GM18867 (cell line): ENCODE data around the gene HNRNPUL2.
A peak's percentile ranks its signal among the peaks of the same experiment; 100 is the strongest.

ENCODE experiments used
- ATAC-seq: cut with Tn5 transposase; IDR thresholded peaks from one replicate; pipeline ENCODE4 v1.9.1; 2021; ENCODE audit warnings: mild to moderate bottlenecking, moderate library complexity; ENCODE audit not compliant: unreplicated experiment

HNRNPUL2 gene

DNA sequence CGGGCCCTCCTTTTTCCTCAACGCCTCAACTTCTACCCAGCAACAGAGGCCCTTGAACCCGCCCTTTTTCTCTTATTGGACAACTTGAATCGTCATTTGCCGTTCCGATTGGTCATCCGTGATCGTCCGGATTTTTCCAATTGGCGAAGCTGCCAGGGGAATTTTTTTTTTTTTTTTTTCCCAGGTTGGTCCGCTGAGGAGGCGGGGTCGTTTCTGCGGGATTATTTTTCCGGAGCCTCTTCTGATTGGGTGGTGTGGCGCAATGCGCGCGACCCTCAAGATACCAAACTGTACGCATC, 564 bp upstream of the HNRNPUL2 start:
- peak; percentile 54 for ATAC-seq

DNA sequence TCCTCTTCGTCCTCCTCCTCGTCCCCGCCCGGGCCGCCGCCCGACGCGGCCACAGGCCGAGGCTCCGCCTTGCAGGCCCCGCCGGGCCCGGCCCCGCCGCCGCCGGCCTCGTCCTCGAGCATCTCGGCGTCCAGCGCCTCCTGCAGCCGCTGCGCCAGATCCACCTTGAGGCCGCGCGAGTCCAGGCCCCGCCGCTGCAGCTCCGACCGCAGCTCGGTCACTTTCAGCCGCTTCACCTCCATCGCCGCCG, 417 bp downstream of the HNRNPUL2 start:
- no peak for ATAC-seq

DNA sequence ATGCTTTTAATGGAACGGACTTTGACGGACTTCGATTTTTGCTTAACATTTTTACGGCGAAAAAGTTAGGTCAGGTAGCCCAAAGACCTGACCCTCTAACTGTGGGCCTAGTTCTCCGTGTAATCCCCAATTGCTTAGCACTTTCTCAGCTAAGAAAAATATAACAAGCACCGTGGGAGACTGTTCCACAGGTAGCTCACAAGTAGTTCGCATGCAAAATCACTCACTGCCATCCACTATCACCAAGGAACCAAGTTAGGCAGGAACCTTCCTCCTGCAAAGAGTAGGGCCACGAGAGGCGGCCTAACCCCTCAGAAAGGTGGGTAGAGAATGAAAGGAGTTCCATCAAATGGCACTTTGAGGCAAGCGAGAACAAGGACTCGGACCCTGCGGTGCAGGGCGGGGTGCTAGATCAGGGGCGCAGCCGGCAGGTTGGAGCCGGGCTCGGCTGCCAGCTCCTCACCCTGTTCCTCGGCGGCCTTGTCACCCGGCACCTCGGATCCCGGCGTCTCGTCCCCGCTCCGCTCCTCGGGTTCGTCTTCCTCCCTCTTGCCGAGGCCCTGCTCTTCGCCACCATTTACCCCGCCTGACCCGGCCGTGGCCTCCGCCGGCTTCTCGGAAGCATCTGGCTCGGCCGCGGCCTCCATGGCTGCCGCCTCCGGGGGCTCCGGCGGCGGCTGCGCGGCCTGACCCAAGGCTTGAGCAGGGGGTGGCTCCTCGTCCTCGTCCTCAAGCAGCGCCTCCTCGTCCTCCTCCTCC, 922 bp downstream of the HNRNPUL2 start:
- ATAC-seq, result peak; percentile 5

DNA sequence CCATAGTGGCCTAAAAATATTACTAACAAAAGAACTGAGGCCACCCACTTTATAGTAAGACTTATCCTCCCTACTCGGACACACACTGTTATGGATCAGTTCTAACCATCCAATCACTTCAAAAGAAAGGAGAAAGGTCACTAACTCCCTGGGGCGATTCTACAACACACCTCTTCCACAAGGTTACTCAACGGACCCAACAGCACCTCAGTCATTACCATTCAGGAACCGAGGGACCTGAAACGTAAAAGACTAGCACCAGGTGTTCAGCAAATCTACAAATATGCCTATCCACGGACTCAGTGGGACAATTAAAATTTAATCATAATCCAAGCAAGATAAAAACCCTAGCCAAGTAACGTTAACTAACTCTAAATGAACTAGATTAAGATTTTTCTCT, 1.6 kb downstream of the HNRNPUL2 start:
- no peak for ATAC-seq

DNA sequence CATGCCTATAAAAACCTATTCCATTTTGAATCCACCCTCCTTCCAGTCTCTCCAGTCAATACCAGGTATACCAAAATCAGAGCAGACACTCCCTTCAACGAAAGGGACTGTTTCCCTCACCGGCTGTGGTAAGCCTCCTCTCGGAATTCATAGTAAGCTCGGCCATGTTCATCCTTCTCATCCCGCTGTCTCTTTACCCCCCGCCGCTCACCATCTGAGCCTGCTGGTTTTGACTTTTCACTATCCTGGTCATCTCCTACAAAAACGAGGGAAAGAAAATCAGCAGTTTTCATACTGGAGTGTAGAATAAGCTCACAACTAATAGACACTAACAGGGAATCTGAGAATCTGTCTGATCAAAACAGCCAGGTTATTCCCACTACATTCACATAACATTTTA, 3.1 kb downstream of the HNRNPUL2 start:
- no peak for ATAC-seq

DNA sequence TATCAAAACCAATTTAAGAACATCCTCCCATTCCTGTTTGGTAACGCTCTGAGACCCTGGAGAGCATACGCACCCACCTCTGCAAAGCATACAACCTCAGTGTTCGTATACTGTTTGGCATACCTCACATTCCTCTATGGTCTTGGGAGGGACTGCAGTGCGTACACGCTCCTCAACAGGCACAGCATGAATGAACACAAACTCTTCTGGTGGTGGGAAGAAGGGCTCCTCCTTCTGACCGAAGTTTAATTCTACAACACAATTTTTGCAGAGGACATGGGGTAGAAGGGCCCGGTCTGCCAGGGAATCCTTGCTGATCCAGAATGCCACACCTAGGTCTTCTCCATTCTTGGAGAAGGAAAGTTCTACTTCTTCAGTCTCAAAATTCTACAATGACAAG, 5.3 kb downstream of the HNRNPUL2 start:
- ATAC-seq, result no peak

DNA sequence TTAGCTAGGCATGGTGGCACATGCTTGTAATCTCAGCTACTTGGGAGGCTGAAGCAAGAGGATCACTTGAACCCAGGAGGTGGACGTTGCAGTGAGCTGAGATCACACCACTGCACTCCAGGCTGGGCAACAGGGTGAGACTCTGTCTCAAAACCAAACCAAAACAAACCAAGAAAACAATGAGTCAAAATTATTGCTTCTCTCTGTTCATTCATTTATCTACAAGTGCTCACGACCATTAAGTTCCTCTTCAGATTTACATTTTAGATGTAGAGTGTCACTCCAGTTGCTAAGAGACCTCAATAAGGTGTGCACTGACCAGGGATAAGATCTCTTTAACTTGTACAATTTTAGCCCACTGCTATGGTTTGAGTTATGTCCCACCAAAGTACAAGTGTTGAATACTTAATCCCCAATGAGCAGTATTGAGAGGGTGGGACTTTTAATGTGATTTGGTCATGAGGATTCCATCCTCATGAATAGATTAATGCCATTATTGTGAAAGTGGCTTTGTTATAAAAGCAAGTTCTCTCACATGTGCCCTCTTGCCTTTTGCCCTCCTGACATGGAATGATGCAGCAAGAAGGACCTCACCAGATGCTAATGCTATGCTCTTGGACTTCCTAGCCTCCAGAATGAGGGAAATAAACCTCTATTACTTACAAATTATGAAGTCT, 7.8 kb downstream of the HNRNPUL2 start:
- ATAC-seq, result no peak

DNA sequence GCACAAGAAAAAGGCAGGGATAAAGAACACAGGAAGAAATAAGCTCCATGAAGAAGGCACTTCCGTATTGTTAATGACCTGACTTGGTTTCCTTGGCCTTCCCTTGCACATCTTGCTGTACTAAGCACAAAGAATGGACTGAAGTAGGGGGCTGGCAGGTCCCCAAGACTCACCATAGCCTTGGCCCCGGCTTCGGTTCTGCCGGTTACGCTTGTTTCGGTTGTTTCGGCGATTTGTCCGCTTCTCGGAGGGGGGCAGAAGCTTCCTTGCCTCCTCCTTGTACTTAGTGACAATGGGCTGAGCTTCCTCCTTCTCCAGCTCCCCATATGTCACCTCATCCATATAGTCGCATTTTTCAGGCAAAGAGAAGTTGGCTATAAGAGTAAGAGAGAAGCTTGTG, 10.4 kb downstream of the HNRNPUL2 start:
- no peak for ATAC-seq

DNA sequence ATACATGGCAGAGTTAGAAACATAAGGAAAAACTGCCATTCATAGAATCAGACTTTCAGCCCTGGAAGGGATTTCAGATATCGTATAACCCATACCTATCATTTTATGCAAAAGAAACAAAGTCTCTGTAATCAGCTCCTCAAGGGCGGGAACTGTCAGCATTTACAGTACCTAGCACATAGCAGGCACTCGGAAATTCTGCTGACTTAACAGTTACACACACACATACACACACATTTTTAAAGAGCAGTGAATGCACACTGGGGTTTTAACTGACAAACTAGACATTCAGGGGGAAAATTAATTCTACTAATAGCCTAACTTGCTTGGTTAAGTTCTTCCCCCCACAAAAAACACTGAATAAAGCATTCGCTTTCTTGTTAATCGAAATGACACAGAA, 11.1 kb downstream of the HNRNPUL2 start:
- no peak for ATAC-seq

DNA sequence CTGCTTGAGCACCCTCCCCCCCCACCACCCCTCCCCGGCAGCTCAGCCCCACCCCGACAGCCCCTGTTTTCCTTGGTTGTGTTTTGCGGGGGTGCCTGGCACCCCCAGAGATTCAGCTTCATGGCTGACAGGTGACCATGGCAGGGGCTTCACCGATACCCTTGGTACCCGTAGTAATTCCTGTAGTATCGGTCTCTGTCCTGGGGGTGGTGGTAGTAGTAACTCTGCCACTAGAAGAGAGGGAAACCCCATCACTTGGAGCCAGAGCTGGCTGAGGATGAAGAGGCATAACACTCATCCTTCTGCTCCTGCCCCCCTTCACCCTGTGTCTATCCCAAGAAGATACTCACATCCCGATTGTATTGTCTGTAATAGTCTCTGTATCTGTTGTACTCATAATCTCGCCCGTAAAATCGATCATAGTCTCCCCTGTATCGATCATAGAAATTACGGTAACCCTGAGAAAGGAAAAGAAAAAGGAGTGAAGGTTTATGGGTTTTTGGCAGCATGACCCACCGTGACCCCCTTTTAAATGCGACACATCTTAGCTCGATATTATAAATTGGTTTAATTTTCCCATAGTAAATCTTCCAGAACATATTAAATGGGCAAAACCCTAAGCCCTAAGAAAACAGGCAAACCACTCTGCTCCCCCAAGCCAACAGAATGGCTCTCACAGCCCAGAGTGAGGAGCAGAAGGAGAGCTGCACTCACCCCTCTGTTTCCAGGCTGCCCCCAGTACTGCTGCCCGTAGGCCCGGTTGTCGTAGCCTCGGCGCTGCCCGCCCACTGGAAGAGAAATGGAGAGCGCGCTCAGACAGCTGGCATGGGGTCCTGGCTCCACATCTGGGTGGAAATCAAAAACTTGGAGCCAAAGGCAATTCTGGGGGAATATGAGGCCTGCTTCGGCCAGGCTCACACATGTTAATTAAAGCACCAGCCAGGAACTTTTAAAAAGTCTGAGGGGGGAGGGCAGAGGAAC, 11.8 kb downstream of the HNRNPUL2 start:
- ATAC-seq, result no peak

DNA sequence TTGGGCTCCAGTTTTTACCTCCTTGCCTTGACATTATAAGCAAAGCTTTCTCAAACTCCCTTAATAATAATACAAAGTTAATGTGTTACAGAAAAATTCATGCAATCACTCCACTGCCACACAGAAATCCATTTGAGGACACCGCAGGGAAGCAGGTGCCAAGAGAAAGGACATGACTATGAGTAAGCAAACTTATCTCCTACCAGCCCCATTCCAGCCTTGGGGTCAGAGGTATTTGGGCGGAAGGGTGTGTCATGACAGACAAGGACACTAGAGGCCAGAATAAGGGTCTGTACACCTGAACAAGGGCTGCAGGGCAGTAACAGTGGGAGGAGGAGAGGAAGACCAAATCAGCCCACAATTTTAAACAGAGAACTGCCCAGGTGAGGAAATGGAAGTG, 13.9 kb downstream of the HNRNPUL2 start:
- no peak for ATAC-seq

DNA sequence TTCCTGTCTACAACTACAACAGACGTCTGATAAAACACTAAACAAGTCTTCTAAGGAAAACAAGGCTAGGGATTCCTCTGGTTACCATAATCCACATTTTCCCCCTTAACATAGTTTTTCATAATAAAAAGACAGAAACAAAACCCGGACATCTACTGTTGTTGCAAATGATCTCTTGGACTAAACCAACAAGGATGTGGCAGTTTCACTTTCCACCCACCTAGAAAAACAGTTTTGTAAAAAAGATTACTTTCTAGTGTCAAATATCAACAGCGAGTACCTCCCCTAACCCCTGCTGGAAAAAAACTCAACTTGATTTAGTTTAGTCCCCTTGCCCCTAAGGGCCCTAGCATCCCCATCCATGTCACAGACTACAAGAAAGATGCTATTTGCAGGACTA, 14.4 kb downstream of the HNRNPUL2 start:
- ATAC-seq, result no peak

DNA sequence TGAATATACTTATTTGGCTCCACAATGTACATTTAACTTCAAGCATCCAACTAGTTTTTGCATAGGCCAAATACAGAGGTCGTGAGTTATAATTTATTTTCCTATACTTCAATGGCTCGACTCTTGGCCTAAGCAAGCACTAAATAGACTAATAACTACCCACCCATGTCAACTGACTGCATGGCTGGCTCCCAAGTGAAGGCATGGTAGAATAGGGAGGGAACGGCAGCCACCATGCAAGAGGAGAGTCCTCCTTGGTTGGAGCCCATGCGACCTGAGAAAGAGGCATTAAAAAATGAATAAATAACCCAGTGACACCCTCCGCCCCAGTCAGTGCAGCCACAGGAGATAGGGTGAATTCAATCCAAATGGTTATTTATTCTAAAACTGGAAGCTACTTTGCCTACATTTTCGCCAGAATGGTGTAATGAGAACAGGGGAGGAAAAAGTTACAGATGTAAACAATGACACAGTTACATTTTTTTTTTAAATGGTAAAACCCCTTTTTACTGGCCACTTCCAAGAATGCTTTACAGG, 14.9 kb downstream of the HNRNPUL2 start:
- no peak for ATAC-seq

DNA sequence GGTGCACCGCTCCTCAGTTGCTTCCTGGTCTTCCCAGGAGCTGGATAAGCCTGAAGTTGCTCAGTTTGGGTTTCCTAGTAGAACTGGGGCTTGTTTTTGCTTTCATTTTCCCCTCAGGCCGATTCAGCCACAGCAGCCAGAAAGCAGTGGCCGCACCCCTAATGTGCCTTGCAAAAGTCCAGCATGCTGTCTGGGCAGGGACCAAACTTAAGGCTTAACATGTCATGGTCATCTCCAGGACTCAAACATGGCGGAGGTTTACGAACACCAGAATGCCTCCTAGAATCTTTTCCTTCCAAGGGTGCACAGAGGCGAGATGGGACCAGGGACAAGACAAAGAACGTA, 17.3 kb downstream of the HNRNPUL2 start:
- no peak for ATAC-seq

DNA sequence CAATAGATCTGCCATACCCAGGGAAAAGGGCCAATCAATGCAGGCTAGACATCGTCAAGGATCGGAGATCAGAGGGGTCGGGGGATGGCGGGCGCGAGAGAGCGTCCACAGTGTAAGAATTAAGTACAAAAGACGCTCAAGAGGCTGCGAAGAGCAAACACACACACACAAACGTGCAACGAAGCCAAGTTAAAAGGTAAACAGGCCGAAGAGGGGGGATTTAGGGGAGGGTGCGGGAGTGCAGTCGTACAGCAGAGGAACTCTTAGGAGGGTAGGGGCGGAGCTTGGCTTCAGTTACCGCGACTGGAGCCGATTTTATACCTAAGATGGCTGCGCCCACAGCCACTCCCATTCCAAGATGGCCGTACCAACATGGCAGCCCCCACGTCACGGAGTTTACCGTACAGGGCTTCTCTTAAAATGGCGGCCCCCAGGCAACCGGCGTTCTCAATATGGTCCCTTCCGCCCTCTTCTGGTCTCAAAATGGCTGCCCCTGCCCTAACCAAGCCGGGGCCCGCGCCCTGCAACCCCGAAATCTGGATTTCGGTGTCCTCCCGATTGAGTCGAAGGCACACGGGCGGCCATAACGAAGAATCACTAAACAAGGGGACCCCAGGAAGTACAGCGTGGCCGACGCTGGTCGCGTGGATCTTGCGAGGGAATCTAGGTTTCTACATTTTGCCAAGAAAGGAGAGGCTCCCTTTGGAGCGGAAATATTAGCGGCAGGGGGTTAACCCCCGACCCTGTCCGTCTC, 17.8 kb downstream of the HNRNPUL2 start:
- ATAC-seq, result peak; percentile 70

DNA sequence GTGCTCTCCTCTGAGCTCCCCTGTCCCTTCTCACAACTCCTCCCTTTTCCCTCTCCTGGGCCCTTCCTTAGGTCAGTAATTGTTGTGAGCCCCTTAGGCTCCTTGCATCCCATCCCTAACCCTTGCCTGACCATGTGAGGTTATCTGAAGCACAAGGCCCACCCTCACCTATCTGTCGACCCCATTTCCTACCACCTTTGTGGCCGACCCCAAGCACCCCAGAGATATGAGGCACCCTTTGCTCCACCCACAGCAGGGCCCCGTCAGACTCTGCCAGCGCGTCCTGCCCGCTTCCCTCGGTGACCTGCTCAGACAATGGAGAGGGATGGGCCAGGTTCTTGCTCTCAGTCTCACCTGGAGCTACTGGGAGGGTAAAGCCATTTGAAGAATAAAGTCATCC, 18.5 kb downstream of the HNRNPUL2 start:
- ATAC-seq, result no peak

DNA sequence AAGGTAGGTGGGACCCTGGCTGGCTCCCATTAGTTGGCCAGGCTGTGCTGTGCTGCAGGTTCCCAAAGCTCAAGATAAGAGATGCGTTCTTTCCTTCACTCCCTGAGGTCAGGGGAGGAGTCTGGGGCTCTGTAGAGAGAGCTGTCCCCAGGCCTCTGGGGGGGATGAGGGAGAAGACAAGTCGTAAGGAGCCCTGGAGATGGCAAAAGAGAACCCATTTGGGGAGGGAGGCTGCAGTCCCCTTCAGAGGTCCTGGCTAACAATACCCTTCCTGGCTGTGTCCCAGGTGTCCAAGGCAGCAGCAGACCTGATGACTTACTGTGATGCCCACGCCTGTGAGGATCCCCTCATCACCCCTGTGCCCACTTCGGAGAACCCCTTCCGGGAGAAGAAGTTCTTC, 18.9 kb downstream of the HNRNPUL2 start:
- ATAC-seq, result no peak

DNA sequence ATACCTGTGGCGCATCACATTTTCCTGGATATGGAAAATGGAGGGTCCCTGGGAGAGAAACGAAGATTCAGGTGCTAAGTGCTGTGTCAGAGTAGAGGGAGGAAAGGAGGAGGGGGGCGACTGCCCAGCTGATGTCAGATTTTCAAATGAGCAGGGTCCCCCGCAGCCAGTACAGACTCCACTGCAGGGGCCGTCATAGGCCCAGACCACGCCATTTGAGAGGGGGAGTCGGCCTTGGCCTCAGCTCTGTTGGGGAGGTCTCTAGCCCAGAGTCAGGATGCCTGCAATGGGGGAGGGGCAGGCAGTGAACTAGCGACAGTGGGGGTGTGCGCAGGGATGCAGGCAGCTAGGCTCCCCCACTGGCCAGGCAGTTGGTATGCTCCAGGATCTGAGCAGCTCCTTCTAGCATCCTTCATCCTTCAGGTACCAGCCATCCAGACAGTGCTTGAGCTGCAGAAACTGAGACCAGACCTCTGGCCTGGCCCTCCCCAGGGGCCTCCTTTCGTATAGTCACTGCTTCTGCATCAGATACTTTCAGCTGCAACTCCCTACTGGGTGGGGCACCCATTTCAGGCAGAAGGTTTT, 19.9 kb downstream of the HNRNPUL2 start, which contains the start of the genes BSCL2 and GNG3:
Gene BSCL2, minus strand, starts transcription at position 148 of the 585 bp plus-strand sequence. CDS start 229 bp downstream, outside the sequence.
Gene GNG3, plus strand, starts transcription at position 400 of the 585 bp plus-strand sequence. CDS start 620 bp downstream, outside the sequence.
- no peak for ATAC-seq

DNA sequence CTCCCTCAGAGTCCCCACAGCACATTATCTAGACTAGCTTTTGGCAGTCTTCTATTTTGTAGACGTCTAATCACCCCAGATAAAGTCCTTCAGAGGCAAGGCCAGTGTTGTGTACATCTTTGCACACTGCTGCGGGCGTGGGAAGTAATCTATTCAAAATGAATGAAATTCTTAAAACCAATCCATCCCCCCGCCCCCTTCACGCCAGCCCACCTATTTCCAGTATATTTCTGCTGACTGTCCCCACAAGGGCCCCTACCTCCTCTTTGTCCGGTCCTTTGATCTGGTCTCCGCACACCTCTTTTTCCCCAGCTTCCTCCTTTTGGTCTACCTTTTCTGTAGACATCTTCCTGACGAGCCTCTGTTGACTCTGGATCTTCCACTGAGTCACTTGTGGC, 20.4 kb downstream of the HNRNPUL2 start:
- ATAC-seq, result no peak
